Spleen (tissue), 7 donors: Measurements from ENCODE around the gene NRG3.

Source experiments
- POLR2A ChIP-seq, 3 donors: fragments of 450-650 bp; IDR thresholded peaks; one replicate each; pipeline ENCODE4 v1.5.1; 2017; ENCODE audit warnings: antibody characterized with exemption in 3 of 3, mild to moderate bottlenecking in 1 of 3
- TF ChIP-seq, protein P1 (sequence below), 11 experiments: fragments of 200-600 bp in 7 of 11; fragments of 450-650 bp in 4 of 11; sonication (generic) in 4 of 11; IDR thresholded peaks in 8 of 11; conservative IDR thresholded peaks in 3 of 11; 1 replicate in 7 of 11; 2 replicates in 4 of 11; pipeline versions ENCODE4 v1.4.0 to v1.8.0; 2016 to 2021; ENCODE audit warnings: antibody characterized with exemption in 11 of 11, inconsistent platforms in 4 of 11, mild to moderate bottlenecking in 1 of 11
- donor health status: DM: no; HTN: no; CAD: no; lungs with moderate emphysema.
- donor health status: DM: no; HTN: no; CAD: no.
- donor health status: DM: no; HTN: no; CAD: no.

GRCh38 chr10:82390866-82391658 is 516.1 kb downstream of the NRG3 start:
- TF ChIP-seq, protein P1, sequence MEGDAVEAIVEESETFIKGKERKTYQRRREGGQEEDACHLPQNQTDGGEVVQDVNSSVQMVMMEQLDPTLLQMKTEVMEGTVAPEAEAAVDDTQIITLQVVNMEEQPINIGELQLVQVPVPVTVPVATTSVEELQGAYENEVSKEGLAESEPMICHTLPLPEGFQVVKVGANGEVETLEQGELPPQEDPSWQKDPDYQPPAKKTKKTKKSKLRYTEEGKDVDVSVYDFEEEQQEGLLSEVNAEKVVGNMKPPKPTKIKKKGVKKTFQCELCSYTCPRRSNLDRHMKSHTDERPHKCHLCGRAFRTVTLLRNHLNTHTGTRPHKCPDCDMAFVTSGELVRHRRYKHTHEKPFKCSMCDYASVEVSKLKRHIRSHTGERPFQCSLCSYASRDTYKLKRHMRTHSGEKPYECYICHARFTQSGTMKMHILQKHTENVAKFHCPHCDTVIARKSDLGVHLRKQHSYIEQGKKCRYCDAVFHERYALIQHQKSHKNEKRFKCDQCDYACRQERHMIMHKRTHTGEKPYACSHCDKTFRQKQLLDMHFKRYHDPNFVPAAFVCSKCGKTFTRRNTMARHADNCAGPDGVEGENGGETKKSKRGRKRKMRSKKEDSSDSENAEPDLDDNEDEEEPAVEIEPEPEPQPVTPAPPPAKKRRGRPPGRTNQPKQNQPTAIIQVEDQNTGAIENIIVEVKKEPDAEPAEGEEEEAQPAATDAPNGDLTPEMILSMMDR (IDR thresholded peaks at IDR 0.05 in 8 of 11, conservative IDR thresholded peaks at IDR 0.05 in 3 of 11), result no peak
- no peak for TF ChIP-seq POLR2A (IDR thresholded peaks at IDR 0.05)
